Measurements from ENCODE around the gene PPP2R5A.
"Not testable (repeated sequence)": the region's sequence is repeated elsewhere in the genome, so short reads cannot be mapped to it uniquely, and the experiment has no call there.

Gene PPP2R5A

DNA sequence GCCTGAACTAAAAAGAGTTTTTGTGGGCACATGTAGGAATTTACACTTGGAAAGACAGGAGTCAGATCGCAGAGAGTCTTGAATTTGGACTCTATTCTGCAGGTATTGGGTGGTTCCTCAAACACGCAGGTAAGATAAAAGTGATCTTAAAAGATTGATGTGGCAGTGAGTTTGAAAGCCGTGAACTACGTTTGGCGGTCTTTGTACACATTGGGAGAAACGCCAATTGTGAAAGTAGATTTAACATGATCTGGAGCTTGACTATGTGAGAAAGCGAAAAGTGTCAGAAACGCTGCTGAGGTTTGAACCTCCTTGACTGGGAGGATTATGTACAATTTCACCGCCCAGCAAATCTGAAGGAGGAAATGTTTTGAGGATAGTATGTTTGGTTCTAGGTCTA, 1.5 kb upstream of the PPP2R5A start:
- TF ChIP-seq GATA1 (IDR thresholded peaks at IDR 0.05; ENCODE audit: low read depth, low read length): no peak
- TF ChIP-seq POLR2A (IDR thresholded peaks at IDR 0.05; ENCODE audit: low read length): no peak
- DNase-seq: no peak

DNA sequence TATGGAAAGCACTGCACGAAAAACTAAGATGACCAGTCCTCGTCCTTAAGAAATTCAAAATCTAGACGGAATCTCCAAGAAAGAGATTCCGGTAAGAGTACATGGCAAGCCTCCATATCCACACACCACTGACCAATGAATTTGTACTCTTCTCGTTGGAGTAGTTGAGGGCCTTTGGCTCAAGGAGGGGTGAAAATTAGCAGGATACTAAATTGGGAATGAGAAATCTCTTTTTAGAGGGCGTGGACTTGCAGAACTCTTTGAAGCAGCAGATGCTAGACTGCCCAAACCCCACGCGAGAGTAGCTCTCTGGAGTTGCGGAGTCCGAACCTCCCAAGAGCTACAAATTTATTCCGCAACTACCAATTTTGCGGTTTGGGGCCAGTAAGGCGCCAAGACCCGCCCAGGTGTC, 872 bp upstream of the PPP2R5A start:
- TF ChIP-seq GATA1 (IDR thresholded peaks at IDR 0.05; ENCODE audit: low read depth, low read length) (no peak), POLR2A (IDR thresholded peaks at IDR 0.05; ENCODE audit: low read length) (no peak)
- DNase-seq: no peak

DNA sequence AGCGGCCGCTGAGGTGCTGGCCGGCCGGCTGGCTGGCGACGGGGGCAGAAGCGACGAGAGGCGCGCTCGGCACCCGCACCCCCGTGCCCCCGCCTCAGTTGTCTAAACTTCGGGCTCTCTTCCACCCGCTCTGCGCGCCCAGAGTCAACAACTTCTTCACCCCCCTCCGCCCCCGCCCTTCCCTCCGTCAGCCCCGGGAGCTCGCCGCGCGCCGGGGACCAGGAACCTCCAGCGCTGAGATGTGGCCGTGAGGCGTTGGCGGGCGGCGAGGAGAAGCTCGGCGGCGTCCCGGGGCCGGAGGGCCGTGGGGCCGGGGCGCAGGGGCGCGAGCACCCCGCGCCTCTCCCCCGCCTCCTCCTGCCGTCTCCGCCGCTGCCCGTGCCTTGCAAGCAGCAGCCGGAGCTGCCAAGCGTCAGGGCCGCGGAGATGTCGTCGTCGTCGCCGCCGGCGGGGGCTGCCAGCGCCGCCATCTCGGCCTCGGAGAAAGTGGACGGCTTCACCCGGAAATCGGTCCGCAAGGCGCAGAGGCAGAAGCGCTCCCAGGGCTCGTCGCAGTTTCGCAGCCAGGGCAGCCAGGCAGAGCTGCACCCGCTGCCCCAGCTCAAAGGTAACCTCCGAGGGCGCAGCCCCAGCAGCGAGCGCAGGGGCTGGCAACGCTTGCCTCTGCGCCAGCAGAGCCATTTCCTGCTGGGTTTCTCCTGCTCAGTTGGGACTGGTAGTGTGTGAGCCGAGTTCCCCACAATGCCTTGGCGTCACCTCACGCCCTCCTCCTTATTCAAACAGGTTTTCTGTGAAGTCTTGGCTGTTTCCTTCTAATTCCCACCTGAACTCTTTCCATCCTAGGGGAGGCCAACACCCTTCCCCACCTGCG, 710 bp downstream of the PPP2R5A start:
- TF ChIP-seq GATA1 (IDR thresholded peaks at IDR 0.05; ENCODE audit: low read depth, low read length) (no peak), POLR2A (IDR thresholded peaks at IDR 0.05; ENCODE audit: low read length) (no peak)
- DNase-seq: peak; percentile 77 to 86

DNA sequence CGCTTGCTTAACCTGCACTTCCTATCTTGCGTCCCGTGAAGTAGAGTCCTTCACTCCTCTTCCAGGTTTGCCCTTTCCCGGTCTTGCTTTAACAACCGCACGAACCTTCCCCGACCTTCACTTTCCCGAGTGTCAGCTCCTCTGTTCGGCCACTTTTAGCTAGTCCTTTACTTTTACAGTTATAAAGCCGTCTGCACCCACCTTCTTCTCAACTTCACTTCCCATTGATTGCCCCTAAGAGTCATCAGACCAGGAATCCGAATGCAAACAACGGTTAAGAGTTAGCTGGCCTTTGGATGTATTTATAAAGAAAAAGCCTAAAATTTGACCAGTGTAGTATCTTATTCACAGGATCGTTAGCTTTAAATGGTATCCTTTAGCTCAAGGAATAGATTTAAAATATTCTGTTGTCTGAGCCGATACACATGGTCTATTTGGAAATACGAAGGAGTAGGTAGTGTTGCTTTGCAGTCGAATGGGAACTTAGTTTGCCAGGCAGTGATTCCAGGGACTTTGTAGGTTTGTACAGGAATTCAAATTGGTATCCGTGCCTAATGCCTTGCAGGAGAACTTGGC, 1.4 kb downstream of the PPP2R5A start:
- peak in 1 of 2 experiments; percentile 43 for DNase-seq

DNA sequence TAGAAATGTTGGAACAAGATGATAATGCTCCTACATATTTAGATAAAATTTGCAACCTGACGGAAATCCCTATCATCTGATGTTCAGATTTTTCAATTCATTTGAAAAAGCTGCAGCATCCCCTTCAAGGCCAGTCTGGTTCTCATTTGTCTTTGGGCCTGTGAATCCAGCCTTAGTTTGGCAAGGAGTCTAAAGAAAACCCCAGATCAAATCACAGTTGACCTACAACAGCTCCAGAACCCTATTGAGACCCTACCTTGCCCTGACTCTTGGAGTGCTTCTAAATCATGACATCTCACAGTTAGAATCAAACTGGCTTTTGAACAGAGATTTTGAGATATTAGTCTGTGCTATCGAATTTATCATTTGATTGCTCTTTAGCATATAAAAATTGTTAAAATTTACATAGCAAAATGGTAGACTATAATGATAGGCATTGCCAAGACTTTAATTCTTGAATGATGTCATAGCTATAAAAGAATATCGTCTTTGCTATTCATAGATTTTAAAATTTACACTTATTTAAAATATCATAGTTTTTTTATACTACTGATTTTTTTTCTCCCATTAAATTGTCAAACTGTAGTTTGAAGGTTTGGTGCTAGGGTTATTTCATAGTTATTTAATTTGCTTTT, 2.2 kb downstream of the PPP2R5A start:
- no peak for TF ChIP-seq GATA1 (IDR thresholded peaks at IDR 0.05; ENCODE audit: low read depth, low read length)
- no peak for TF ChIP-seq POLR2A (IDR thresholded peaks at IDR 0.05; ENCODE audit: low read length)
- no peak for DNase-seq

More for the DNA sequence above, 1.4 kb downstream of the PPP2R5A start:
- TF ChIP-seq GATA1 (IDR thresholded peaks at IDR 0.05; ENCODE audit: low read depth, low read length): no peak
- TF ChIP-seq POLR2A (IDR thresholded peaks at IDR 0.05; ENCODE audit: low read length): no peak

DNA sequence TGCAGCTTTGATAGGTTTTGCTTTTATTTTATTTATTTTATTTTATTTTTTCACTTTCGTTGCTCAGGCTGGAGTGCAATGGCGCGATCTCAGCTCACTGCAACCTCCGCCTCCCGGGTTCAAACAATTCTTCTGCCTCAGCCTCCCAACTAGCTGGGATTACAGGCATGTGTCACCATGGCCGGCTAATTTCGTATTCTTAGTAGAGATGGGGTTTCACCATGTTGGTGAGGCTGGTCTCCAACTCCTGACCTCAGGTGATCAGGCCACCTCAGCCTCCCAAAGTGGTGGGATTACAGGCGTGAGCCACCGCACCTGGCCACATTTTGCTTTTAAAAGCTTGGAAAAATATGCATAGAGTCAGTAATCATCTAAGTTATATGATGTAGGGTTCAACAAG, 2.8 kb downstream of the PPP2R5A start:
- DNase-seq: not testable (repeated sequence)

DNA sequence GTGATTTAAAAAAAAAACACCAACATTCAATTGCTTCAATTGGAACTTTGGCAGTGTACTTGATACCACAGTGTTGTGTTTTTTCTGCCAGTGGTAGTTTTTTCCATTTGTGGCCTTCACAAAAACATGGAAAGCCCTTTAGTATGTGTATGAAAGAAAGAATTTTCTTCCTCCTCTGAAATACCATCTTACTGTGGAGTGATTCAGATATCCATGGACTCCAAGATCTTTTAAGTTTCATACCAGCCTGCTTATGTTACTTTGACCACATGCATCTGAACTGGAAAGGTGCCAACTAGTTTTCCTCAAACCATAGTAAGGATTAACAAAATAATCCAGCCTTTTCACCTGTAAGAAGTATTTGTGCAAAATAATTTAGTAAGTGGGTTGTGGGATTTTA, 3.4 kb downstream of the PPP2R5A start:
- DNase-seq: peak in 1 of 2 experiments; percentile 9
- no peak for TF ChIP-seq GATA1 (IDR thresholded peaks at IDR 0.05; ENCODE audit: low read depth, low read length)
- TF ChIP-seq POLR2A (IDR thresholded peaks at IDR 0.05; ENCODE audit: low read length): no peak

DNA sequence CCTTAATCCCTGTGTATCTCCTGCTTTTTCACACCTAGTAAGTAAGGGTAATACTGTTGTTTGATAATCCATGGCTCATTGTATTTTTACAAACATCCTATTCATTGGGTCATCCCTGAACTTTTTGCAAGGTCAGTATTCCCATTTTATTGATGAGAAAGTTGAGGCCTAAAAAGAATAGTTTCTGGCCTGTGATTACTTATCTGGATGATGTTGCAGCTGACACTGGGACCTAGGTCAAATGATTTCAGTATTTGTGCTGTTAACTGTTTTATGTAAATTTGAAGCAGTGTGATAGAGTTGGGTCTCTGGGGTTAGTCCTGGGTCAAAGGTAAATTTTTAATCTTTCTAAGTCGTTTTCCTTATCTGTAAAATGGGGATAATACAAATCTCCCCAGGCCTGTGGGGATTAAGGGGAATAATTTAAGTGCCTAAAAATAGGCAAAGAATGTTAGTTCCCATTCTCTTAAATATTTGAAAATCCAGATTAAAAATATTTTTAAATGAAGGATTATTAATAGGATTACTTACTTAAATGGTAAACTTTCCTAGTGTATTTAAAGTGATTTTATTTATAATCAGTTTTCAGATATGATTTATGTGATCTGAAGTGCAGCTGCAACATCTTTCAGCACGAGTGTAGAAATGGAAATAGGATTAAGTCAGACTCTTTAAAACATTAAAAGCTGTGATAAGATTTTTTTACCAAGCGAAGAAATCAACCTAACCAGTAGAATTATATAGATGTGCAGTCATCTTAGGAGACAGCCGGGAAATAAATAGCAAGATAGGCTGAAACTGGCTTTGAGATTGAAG, 4.3 kb downstream of the PPP2R5A start:
- TF ChIP-seq POLR2A (IDR thresholded peaks at IDR 0.05; ENCODE audit: low read length): no peak
- TF ChIP-seq GATA1 (IDR thresholded peaks at IDR 0.05; ENCODE audit: low read depth, low read length): no peak

DNA sequence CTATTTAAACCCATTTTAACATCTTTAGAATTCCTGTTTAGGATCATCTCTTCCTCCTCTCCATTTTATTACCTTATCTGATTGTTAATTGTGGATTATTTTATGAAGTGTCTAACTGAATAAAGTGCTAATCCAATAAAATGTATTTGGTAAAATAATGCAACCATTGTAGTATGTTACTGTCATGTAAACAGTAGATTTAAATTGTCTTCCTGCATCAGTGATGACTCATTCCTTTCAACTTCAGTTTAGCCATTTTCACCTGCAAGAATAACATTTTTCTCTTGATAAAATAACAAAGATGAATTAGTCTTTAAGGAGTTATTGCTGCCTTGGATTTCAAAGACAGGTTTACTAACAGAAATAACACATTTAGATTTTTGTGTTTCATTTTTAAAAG, 5.4 kb downstream of the PPP2R5A start:
- TF ChIP-seq POLR2A (IDR thresholded peaks at IDR 0.05; ENCODE audit: low read length) (no peak), GATA1 (IDR thresholded peaks at IDR 0.05; ENCODE audit: low read depth, low read length) (no peak)
- no peak for DNase-seq

More for the DNA sequence above, 4.3 kb downstream of the PPP2R5A start:
- no peak for DNase-seq

DNA sequence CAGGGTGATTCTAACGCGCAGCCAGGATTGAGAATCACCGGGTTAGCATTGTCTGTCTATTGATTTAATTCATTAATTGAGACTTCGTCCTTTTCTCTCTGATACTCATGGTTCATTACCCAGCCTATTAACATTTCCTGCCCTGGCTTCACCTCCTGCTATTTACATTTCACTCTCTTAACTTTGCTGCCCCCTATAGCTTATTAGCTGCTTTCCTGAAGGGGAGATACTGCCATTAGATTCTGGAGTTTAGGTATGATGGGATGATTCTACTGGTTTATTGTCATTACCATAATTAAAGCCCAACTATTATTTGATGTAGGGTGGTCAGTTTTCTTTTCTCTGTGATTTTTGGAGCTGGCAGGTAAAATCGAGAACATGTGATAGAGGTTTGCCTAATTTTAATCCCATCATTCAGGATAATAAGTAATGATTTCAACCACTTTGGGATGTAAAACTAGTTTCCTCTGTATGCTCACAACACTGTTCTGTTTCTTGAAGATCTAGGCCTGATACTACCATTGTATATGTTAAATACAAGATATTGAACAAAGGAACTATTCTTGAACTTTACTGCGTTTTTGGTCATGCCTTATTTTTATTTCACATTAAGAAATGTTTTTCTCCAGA, 6.4 kb downstream of the PPP2R5A start:
- TF ChIP-seq POLR2A (IDR thresholded peaks at IDR 0.05; ENCODE audit: low read length): no peak
- no peak for TF ChIP-seq GATA1 (IDR thresholded peaks at IDR 0.05; ENCODE audit: low read depth, low read length)
- peak; percentile 60 to 68 for DNase-seq

DNA sequence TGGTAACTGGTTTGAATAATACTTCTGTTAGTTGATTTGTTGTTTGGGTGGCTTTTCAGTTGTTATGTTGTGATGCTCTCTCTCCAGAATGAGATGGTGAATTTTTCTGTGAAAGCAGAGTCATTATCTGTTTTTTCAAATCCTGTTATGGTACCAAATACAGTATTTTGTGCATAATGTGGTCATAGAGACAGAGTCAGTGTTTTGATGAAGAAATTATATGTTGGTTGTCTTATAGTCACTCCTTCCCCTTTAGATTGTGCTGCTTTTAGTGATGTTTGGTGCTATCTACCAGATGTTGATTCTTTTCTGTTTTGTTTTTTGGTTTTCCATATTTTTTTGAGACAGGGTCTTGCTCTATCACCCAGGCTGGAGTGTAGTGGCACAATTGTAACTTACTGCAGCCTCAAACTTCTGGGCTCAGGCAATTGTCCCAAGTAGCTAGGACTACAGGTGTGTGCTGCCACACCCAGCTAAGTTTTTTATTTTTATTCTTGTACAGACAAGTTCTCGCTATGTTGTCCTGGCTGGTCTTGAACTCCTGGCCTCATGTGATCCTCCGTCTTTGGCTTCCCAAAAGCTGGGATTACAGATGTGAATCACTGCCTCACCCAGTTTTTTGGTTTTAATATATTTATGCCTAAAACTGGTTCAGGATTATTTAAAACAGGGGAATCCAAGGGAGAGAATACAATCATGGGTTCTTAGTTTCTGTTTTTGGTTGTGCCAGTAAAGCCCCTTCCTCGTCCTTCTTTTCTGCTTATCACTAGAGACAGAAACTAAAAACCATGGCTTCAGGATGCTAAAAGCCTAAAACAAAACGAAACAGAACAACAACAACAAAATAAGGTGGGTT, 7.3 kb downstream of the PPP2R5A start:
- DNase-seq: no peak
- TF ChIP-seq GATA1 (IDR thresholded peaks at IDR 0.05; ENCODE audit: low read depth, low read length): no peak

DNA sequence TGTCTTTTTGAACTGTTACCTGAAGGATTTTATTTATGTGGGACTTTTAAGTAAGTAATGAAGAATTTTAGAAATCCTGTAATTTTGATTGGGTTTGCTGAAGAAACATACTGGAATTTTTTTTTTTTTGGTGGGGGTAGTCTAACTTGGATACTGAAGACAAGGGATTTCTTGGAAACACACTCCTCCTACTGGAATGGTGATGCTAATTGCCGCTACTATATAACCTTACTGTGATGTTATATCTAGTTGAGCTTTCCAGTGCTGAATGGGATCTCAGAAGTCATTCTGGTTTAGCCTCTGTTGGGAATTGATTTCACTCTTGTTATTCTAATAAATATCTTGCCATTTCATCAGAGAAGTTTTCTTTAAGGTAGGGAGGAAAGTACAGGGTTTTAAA, 8.4 kb downstream of the PPP2R5A start:
- no peak for DNase-seq
- no peak for TF ChIP-seq POLR2A (IDR thresholded peaks at IDR 0.05; ENCODE audit: low read length)
- TF ChIP-seq GATA1 (IDR thresholded peaks at IDR 0.05; ENCODE audit: low read depth, low read length): no peak

DNA sequence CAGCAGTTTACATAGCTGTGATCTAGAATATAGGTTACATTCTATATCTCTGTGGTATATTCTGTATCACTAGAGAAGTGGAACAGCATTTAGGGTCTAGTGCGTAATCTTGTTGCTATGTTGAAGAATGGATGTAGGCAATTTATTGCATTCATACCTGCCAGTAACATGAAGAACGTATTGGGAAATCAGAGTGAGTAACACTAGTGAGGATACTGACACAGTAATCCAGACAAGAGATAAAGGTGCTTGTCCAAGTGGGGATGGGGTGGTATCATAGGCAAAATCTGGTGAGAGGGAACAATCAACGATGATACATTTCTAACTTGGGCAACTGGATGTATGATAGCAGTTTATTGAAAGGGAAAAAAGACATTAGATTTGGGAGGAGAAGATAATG, 9.8 kb downstream of the PPP2R5A start:
- DNase-seq: no peak
- TF ChIP-seq GATA1 (IDR thresholded peaks at IDR 0.05; ENCODE audit: low read depth, low read length) (no peak), POLR2A (IDR thresholded peaks at IDR 0.05; ENCODE audit: low read length) (no peak)
